H54 (cell line): ENCODE data around the gene PAX2.

Source experiments
- DNase-seq: peaks from one replicate; pipeline ENCODE4 v3.0.0; 2011; ENCODE audit warnings: low spot score, mixed read lengths; ENCODE audit not compliant: insufficient read length
- FAIRE-seq: peaks from 3 replicates; lab custom pipeline; 2011; peaks lifted over from hg19 to GRCh38; lab: Jason Lieb, UNC
- POLR2A ChIP-seq: IDR thresholded peaks from 2 replicates; pipeline ENCODE4 v1.6.1; 2011; ENCODE audit warnings: low read depth, mild to moderate bottlenecking, low read length

Gene PAX2

DNA sequence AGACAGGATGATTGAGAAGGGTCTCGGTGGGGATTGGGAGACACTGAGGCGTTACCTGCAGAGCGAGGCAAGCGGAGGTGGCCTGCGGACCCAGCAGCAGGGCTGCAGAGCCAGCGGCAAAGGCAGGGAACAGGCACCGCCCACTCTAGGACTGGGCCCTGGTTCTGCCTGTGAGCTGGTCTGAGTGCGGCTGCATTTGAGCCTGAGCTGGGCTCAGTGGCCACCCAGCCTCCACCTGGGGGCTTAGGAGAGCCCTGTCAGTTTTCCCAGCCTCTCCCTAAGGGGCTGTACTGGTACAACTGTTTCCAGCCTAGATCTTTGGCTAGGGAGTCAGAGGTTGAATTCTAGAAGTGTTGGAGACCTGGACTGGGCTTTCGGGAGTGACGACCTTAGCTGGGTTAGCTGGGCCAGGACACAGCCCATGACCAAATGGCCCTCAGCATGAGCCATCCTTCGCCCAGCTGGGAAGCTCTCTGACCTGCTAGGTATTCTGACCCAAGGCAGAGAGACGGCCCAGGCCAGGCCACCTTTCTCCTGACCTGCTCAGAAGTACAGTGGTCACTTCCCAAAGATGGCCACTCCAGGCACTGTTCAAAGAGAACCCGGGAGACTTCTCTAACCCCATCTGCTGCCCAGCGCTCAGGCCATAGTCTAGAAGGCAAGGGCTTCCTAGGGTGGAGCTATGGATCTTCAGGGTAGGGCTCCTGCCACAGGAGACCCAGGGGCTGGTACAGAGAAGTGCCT, 64.9 kb downstream of the PAX2 start:
- FAIRE-seq (no peak), DNase-seq (no peak)
- TF ChIP-seq POLR2A: no peak

DNA sequence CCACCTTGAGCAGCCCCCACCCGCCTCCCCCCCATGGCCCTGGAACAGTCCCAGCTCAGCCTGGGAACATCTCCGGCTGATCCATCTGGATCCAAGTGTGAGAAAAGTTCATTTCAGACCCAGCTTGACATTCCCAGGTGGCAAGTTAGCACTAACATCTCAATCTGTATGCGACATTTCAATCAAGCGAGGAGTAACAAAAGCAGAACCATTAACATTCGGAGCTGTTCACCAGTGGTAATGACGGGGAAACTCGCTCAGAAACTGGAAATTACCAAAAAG, 65.4 kb downstream of the PAX2 start:
- TF ChIP-seq POLR2A: no peak
- DNase-seq (no peak), FAIRE-seq (no peak)

DNA sequence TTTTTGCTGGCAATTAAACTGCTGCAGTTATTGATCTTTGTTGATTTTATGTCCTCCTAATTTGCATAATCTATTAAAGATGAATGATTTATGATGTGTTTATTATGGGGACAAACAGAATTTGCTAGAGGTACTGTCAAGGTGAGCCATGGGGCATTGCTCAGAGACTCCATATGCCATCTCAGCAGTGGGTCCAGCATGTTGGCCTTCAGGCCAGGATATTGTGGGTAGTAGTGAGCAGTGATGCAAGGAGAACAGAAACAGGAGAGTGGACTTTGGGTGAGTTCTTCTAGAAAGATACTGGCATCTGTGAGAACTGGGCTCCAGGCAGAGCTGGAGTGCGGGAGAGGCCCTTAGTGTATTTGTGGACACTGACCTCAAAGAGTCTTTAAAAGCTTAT, 65.9 kb downstream of the PAX2 start:
- FAIRE-seq (no peak), DNase-seq (no peak)
- TF ChIP-seq POLR2A: no peak

DNA sequence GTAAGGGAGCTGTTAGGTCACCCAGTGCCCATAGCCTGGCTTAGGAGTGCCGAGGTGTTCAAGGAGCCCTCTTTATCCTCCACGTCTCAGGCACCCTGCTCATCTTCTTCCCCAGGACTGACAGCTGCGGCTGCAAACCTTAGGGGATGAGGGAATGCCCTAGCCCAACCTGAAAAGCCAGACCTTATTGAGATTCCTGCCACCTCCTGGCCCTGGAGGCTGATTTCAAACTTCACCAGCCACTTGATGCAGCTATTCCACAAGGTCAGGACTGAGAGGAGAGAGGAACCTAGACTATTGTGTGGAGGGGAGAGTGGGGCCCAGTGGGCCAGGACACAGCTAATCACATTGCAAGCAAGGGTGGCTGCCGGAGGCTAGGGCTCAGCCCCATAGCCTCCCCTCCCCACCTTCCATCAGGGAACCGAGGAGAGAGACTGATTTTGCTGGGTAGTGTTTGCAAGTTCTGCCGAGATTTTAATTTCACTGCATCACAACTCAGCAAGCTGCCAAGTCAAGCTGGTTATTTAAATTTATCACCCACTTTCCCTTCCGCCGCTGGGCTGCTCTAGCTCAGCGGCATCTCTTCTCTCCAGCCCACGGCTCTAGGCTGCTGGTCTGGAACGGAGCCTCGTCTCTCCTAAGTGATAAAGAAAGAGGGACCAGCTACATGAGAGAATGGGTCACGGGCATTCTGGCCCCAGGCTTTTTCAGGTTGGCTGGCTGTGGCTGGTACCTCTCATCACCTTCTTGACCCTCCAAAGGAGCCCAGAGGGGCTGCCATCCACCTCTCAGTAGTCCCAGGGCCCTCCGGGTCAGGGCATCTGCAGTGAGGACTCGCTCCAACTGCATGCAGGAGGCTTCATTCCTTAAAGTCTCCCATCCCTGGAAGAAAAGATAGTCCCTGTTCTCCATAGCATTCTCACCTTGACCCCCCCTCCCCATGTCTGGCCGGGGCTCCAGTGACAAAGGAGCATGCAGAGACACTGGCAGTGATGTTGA, 66.7 kb downstream of the PAX2 start:
- FAIRE-seq (no peak), DNase-seq (no peak)
- no peak for TF ChIP-seq POLR2A

DNA sequence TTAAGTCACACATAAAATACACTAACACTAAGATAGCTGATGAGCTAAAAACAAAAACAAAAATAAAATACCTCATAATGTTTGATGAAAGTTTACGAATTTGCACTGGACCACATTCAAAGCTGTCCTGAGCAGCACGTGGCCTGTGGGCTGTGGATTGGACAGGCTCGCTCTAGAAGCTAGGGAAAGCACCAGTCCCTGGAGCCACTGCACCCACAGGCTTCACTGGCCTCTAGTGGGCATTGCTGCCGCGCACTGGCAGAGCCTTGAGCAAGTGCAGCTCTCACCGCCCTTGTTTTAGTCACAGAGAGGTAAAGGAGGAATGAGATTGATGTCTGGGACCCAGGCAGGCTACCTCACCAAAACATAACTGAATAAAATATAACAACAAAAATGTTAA, 67.6 kb downstream of the PAX2 start:
- FAIRE-seq (no peak), DNase-seq (no peak)

GRCh38 chr10:100814751-100815474, 69.5 kb downstream of the PAX2 start:
- no peak for TF ChIP-seq POLR2A
- FAIRE-seq: no peak

More for the DNA sequence above, 67.6 kb downstream of the PAX2 start:
- no peak for TF ChIP-seq POLR2A

DNA sequence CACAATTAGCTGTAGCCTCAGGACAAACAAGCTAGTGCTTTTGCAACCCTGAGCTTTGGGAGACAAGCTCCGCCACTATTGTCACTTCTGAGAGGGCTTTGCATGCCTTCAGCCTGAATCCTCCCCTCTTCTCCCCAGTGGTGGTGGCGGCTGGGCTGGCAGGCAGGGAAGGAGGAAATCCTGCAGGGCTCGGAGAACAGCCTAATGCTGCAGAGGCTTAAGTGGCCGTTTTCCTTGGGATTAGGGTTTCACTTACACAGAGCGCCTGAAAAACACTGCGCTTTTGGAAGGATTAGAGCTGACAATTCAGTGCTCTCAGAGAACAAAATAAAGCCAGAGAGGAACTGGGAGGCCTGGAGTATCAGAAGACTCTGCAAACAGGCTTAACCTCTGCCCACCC, 71.3 kb downstream of the PAX2 start:
- TF ChIP-seq POLR2A: no peak
- DNase-seq (no peak), FAIRE-seq (no peak)

More at GRCh38 chr10:100814751-100815474, 69.5 kb downstream of the PAX2 start:
- DNase-seq: no peak

GRCh38 chr10:100817268-100817839, 72.0 kb downstream of the PAX2 start:
- FAIRE-seq: no peak
- TF ChIP-seq POLR2A: no peak
- DNase-seq: no peak

- FAIRE-seq (no peak), DNase-seq (no peak)
- TF ChIP-seq POLR2A: no peak
Measured at GRCh38 chr10:100819424-100819823, 74.0 kb downstream of the PAX2 start.

DNA sequence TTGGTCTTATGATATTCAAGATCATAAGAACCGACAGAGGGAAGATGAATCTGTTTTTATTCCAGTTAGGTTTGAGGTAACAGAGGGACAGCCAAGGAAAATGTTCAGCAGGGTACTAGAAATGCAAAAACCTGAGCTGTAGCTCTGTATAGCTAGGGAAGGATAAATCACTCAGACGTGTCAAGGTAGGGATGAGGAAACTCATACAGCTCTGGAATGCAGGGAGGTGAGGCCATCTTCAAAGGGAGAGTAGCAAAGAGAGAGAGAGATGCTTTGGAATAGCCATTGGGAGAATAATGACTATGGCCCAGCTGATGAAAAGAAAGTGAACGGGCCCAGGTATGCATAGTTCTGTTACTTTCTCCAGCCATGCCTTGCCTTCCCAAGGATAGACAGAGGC, 77.8 kb downstream of the PAX2 start:
- TF ChIP-seq POLR2A: no peak
- no peak for FAIRE-seq
- no peak for DNase-seq

- FAIRE-seq: no peak
Measured at GRCh38 chr10:100824886-100825285, 79.5 kb downstream of the PAX2 start.

DNA sequence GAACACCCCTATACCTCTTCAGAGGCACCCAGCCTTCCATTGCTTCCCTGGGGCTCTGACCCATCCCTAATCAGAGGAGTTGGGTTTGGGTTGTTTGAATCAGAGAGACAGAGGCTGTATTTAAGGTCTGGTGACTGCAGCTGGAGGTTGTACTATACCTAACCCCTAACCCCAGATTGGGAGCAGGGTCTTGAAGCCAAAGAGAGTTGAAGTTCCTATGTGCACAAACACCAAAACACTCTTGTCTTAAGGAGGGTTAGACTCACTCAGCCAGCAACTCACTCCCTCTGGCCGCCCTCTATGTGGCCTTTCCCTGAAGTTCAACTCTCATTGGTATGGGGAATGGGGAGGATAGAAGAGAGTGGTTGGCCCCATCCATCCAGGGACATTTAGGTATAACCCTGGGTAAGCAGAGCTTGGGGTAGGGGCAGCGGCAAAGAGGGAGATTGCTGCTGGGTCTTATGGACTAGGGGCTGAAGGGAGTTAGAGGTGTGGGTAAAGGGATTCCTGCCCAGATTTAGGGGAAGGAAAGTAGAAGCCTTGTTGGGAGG, 80.0 kb downstream of the PAX2 start:
- no peak for TF ChIP-seq POLR2A
- DNase-seq: no peak
- no peak for FAIRE-seq

More at GRCh38 chr10:100824886-100825285, 79.5 kb downstream of the PAX2 start:
- DNase-seq: no peak
- no peak for TF ChIP-seq POLR2A

GRCh38 chr10:100826031-100826651, 80.8 kb downstream of the PAX2 start:
- DNase-seq (no peak), FAIRE-seq (no peak)
- TF ChIP-seq POLR2A: no peak
